MM.1S (cell line): ENCODE data around the gene NPAS1.

Experiments used
- CTCF ChIP-seq: fragments of 300-600 bp; sonication (generic); IDR thresholded peaks from 2 replicates; pipeline ENCODE4 v1.5.1; 2016; ENCODE audit warnings: antibody characterized with exemption, low read length, mixed read lengths
- EZH2 ChIP-seq: fragments of 300-600 bp; sonication (generic); optimal IDR thresholded peaks from 2 replicates; pipeline ENCODE3; 2017; ENCODE audit warnings: low read depth, mild to moderate bottlenecking, antibody characterized with exemption, low read length, mixed read lengths

DNA sequence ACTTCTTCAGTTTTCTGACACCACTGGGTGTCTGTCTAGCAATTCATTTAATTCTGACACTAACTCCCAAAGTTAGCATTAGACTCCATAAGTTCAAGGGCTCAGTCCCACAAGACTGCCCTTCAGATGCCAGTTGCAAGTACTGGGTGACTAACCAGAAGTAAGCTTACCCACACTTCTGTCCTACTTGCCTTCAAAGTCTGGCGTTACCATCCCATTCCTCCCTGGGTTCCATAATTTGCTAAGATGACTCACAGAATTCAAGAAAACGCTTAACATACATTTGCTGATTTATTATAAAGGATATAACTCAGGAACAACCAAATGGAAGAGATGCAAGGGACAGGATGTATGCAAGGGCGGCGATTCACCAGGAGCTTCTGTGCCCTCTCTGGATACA, 45.5 kb upstream of the NPAS1 start:
- TF ChIP-seq CTCF = no peak
- no peak for TF ChIP-seq EZH2
